HCT116 (cell line): ENCODE results near the gene UGT3A2. TPM values are rescaled to one million over a fixed set of nuclear protein-coding genes. Genes with fewer than 3 reads are reported as not detected.

Experiments
- ATAC-seq: fragments of 200-7000 bp; cut with Tn5 transposase; 2 replicates; pipeline ENCODE4 v1.9.1; 2020; ENCODE audit warnings: mild to moderate bottlenecking, moderate library complexity
- BruUV-seq: library from RNA; stranded (reverse); fragments of 400-500 nt; replicated peaks from 2 replicates; lab custom pipeline; 2021; lab: Mats Ljungman, UMichigan
- CTCF ChIA-PET: fragments of 300-600 bp; sonication (Branson Sonifier 250); formaldehyde crosslinking; loops from one replicate; lab custom pipeline; 2021; ENCODE audit warnings: antibody characterized with exemption; lab: Charles Lee
- POLR2A ChIA-PET: fragments of 300-600, 350-600 bp; sonication (Branson Sonifier 250); formaldehyde crosslinking; loops from one replicate; lab custom pipeline; 2021; ENCODE audit warnings: antibody characterized with exemption; lab: Charles Lee
- RAD21 ChIA-PET, 2 experiments: fragments of 300-600 bp; sonication (Branson Sonifier 250); formaldehyde crosslinking; loops; one replicate each; lab custom pipeline; 2023; ENCODE audit warnings: low total read pairs in 2 of 2; ENCODE audit not compliant: uncharacterized antibody in 2 of 2, unreplicated experiment in 2 of 2, low non-redundant PET in 1 of 2; lab: Charles Lee
- DNase-seq: peaks from one replicate; pipeline ENCODE4 v3.0.0-alpha.2; 2010; ENCODE audit warnings: low read depth, low spot score
- H2AFZ ChIP-seq: fragments of 200-600 bp; shearing (Covaris generic), sonication (generic); 2 replicates; pipeline ENCODE4 v1.6.1; 2017; ENCODE audit warnings: low read depth, mixed run types, mixed read lengths, antibody characterized with exemption, low read length; ENCODE audit not compliant: poor library complexity, severe bottlenecking
- H3K27ac ChIP-seq: 2 replicates; pipeline ENCODE4 v1.5.1; 2012; ENCODE audit warnings: low read depth, low read length
- H3K27me3 ChIP-seq: fragments of 200-600 bp; sonication (generic); 2 replicates; pipeline ENCODE4 v1.6.1; 2016; ENCODE audit warnings: mixed run types, low read length, mixed read lengths; ENCODE audit not compliant: insufficient read depth
- H3K36me3 ChIP-seq, 2 experiments: fragments of 200-500 bp in 1 of 2; fragments of 200-600 bp in 1 of 2; sonication (Bioruptor generic) in 1 of 2; sonication (generic) in 1 of 2; 2 replicates each; pipeline versions ENCODE4 v1.5.1 to v1.6.1; 2014 to 2016; ENCODE audit warnings: low read length in 2 of 2, inconsistent platforms in 1 of 2, mixed read lengths in 1 of 2, mixed run types in 1 of 2; ENCODE audit not compliant: insufficient read depth in 2 of 2, control insufficient read depth in 1 of 2
- H3K4me1 ChIP-seq, 2 experiments: fragments of 200-600 bp in 1 of 2; sonication (generic) in 1 of 2; 2 replicates each; pipeline versions ENCODE4 v1.5.1 to v1.6.1; 2012 to 2017; ENCODE audit warnings: low read length in 2 of 2, inconsistent platforms in 1 of 2, mild to moderate bottlenecking in 1 of 2, mixed read lengths in 1 of 2, mixed run types in 1 of 2, moderate library complexity in 1 of 2; ENCODE audit not compliant: insufficient read depth in 2 of 2, control insufficient read depth in 1 of 2
- H3K4me2 ChIP-seq: fragments of 200-600 bp; sonication (generic); 2 replicates; pipeline ENCODE4 v1.6.1; 2017; ENCODE audit warnings: mixed run types, low read length, mixed read lengths
- H3K4me3 ChIP-seq, 2 experiments: fragments of 200-600 bp in 1 of 2; sonication (generic) in 1 of 2; replicated peaks in 1 of 2; 2 replicates each; pipeline ENCODE4 v1.5.1; 2011 to 2016; ENCODE audit warnings: low read length in 2 of 2, control low read depth in 1 of 2, low read depth in 1 of 2, mild to moderate bottlenecking in 1 of 2, mixed read lengths in 1 of 2, mixed run types in 1 of 2
- H3K79me2 ChIP-seq: fragments of 200-600 bp; sonication (generic); 2 replicates; pipeline ENCODE4 v1.6.1; 2017; ENCODE audit warnings: mild to moderate bottlenecking, mixed run types, low read length, moderate library complexity, mixed read lengths; ENCODE audit not compliant: insufficient read depth
- H3K9ac ChIP-seq: fragments of 200-600 bp; sonication (generic); 2 replicates; pipeline ENCODE4 v1.6.1; 2016; ENCODE audit warnings: low read length, mixed read lengths
- H3K9me2 ChIP-seq: fragments of 200-600 bp; sonication (generic), shearing (Covaris generic); 2 replicates; pipeline ENCODE4 v1.6.1; 2017; ENCODE audit warnings: mixed run types, mild to moderate bottlenecking, moderate library complexity; ENCODE audit not compliant: insufficient read depth
- H3K9me3 ChIP-seq, 2 experiments: fragments of 200-500 bp in 1 of 2; fragments of 200-600 bp in 1 of 2; sonication (Bioruptor generic) in 1 of 2; sonication (generic) in 1 of 2; 2 replicates each; pipeline ENCODE4 v1.6.1; 2014 to 2017; ENCODE audit warnings: low read length in 2 of 2, mixed read lengths in 2 of 2, inconsistent platforms in 1 of 2, low read depth in 1 of 2, mild to moderate bottlenecking in 1 of 2, mixed run types in 1 of 2, moderate library complexity in 1 of 2; ENCODE audit not compliant: control insufficient read depth in 1 of 2, insufficient read depth in 1 of 2
- H4K20me1 ChIP-seq: fragments of 200-600 bp; sonication (generic), shearing (Covaris generic); 2 replicates; pipeline ENCODE4 v1.6.1; 2017; ENCODE audit warnings: mixed run types, mild to moderate bottlenecking, moderate library complexity; ENCODE audit not compliant: insufficient read depth
- intact Hi-C: fragments of 100-400 bp; cut with micrococcal nuclease; formaldehyde crosslinking; loops from 2 replicates; pipeline ENCODE4 v1.10.0; 2022
- total RNA-seq: library from RNA; stranded (reverse); gene quantifications from one replicate; pipeline ENCODE4 v1.2.1, GENCODE V29; 2021; ENCODE audit not compliant: unreplicated experiment
- TF ChIP-seq, protein P1 (sequence below): IDR thresholded peaks from 2 replicates; pipeline ENCODE4 v1.6.1; 2012; ENCODE audit warnings: low read depth
- TF ChIP-seq, protein P2 (sequence below), 3 experiments: fragments of 200-600 bp in 1 of 3; sonication (generic) in 1 of 3; IDR thresholded peaks in 2 of 3; conservative IDR thresholded peaks in 1 of 3; 2 replicates each; pipeline ENCODE4 v1.5.1; 2012 to 2017; ENCODE audit warnings: low read depth in 2 of 3, low read length in 2 of 3, antibody characterized with exemption in 1 of 3, borderline replicate concordance in 1 of 3, control low read depth in 1 of 3, mild to moderate bottlenecking in 1 of 3, mixed read lengths in 1 of 3, mixed run types in 1 of 3, moderate library complexity in 1 of 3; ENCODE audit not compliant: insufficient read depth in 1 of 3

Gene UGT3A2
- total RNA-seq, 1 experiment from 2014 or later: not detected

DNA sequence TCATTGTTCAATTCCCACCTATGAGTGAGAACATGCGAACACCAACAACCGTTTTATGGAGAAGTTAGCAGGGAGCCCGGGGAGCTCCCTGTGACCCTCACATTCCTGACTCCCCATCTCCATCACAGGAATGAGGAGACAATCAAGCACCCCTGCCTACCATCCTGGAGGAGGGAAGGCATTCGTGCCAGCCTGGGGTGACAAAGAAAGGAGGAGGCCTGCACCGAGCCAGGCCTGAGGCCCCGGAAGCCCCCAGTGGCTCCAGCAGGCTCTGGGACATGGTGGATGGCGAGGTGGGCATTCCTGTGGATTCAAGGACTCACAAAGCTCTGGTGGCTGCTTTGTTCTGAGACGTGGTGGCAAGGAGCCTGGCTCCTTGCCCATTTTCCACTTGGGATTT lies 39.0 kb downstream of the UGT3A2 start:
- TF ChIP-seq, protein P1, sequence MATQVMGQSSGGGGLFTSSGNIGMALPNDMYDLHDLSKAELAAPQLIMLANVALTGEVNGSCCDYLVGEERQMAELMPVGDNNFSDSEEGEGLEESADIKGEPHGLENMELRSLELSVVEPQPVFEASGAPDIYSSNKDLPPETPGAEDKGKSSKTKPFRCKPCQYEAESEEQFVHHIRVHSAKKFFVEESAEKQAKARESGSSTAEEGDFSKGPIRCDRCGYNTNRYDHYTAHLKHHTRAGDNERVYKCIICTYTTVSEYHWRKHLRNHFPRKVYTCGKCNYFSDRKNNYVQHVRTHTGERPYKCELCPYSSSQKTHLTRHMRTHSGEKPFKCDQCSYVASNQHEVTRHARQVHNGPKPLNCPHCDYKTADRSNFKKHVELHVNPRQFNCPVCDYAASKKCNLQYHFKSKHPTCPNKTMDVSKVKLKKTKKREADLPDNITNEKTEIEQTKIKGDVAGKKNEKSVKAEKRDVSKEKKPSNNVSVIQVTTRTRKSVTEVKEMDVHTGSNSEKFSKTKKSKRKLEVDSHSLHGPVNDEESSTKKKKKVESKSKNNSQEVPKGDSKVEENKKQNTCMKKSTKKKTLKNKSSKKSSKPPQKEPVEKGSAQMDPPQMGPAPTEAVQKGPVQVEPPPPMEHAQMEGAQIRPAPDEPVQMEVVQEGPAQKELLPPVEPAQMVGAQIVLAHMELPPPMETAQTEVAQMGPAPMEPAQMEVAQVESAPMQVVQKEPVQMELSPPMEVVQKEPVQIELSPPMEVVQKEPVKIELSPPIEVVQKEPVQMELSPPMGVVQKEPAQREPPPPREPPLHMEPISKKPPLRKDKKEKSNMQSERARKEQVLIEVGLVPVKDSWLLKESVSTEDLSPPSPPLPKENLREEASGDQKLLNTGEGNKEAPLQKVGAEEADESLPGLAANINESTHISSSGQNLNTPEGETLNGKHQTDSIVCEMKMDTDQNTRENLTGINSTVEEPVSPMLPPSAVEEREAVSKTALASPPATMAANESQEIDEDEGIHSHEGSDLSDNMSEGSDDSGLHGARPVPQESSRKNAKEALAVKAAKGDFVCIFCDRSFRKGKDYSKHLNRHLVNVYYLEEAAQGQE: no peak
- TF ChIP-seq, protein P2, sequence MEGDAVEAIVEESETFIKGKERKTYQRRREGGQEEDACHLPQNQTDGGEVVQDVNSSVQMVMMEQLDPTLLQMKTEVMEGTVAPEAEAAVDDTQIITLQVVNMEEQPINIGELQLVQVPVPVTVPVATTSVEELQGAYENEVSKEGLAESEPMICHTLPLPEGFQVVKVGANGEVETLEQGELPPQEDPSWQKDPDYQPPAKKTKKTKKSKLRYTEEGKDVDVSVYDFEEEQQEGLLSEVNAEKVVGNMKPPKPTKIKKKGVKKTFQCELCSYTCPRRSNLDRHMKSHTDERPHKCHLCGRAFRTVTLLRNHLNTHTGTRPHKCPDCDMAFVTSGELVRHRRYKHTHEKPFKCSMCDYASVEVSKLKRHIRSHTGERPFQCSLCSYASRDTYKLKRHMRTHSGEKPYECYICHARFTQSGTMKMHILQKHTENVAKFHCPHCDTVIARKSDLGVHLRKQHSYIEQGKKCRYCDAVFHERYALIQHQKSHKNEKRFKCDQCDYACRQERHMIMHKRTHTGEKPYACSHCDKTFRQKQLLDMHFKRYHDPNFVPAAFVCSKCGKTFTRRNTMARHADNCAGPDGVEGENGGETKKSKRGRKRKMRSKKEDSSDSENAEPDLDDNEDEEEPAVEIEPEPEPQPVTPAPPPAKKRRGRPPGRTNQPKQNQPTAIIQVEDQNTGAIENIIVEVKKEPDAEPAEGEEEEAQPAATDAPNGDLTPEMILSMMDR (IDR thresholded peaks at IDR 0.05 in 2 of 3, conservative IDR thresholded peaks at IDR 0.05 in 1 of 3; ENCODE audit: borderline replicate concordance in 1 of 3, insufficient read depth in 1 of 3, low read depth in 2 of 3, low read length in 2 of 3): no peak
- TF ChIP-seq, all 23 proteins: peak for 0
- no peaks in the 10 kb centered on the region for H3K27me3 ChIP-seq
- POLR2A ChIA-PET: no interaction called here
- intact Hi-C loops: no loop called here
- CTCF ChIA-PET: no interaction called here
- H3K4me1 ChIP-seq: no peaks in the 10 kb centered on the region
- RAD21 ChIA-PET: no interaction called here
- no peak overlapping the region for H3K4me2 ChIP-seq
- H3K36me3 ChIP-seq: no peaks in the 10 kb centered on the region
- H3K9me2 ChIP-seq: no peaks in the 10 kb centered on the region
- no peaks in the 10 kb centered on the region for H4K20me1 ChIP-seq
- H3K27ac ChIP-seq: no peak overlapping the region
- ATAC-seq (no peak), DNase-seq (no peak)
- no TSS peak for BruUV-seq
- H3K79me2 ChIP-seq: no peaks in the 10 kb centered on the region
- H2AFZ ChIP-seq: no peak overlapping the region
- no peak overlapping the region for H3K4me3 ChIP-seq
- no peak overlapping the region for H3K9ac ChIP-seq
- no peaks in the 10 kb centered on the region for H3K9me3 ChIP-seq
